NCI-H526 (cell line): ENCODE measurements around the gene SOX6.
"Not testable (repeated sequence)": the region's sequence is repeated elsewhere in the genome, so short reads cannot be mapped to it uniquely, and the experiment has no call there.

Source experiments
- DNase-seq, 2 experiments: peaks; one replicate each; lab custom pipeline; 2025; lab: John Stamatoyannopoulos, UW

Gene SOX6

GRCh38 chr11:16096336-16096735 is 260.0 kb downstream of the SOX6 start:
- DNase-seq, result no peak

- DNase-seq, result no peak
Measured at GRCh38 chr11:16095756-16096155, 260.6 kb downstream of the SOX6 start.

- DNase-seq, result no peak
Measured at GRCh38 chr11:16093889-16094653, 262.3 kb downstream of the SOX6 start.

DNA sequence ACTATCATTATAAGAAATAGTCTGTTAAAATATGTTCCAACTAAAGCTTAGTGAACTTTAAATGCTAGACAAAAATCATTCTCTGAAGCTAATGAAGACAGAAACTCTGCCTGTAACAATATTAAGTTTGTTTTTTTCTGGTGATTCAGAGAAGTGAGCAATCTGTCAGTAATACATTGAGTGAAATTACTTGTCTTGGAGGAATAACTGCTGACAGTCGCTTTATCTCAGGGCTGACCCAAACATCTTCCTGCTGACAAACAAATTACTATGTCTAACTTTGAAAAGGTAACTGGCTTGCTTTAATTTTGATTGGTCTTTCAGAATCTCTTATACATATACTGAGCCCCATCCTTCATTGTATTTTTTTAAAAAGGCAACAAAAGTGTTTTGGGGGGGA is 264.5 kb downstream of the SOX6 start:
- DNase-seq, result no peak

GRCh38 chr11:16089481-16089880 is 266.9 kb downstream of the SOX6 start:
- DNase-seq, result no peak

DNA sequence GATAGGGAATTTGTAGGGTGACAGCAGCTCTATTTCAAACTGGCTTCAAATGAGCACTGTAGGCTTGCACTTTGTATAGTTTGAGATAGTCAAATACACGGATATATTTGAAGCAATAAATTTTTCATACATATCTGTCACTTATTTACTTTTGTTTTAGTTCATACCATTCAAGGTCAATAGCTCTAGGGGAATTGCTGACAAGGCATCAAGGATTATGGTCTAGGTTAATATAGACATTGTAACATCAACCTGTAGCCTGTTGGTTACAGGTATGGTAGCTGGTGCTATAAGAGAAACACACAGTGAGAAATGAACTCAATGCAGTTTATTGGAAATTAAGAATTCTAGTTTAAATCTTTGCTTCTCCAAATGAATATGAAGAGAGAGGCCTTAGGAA is 267.6 kb downstream of the SOX6 start:
- no peak for DNase-seq

DNA sequence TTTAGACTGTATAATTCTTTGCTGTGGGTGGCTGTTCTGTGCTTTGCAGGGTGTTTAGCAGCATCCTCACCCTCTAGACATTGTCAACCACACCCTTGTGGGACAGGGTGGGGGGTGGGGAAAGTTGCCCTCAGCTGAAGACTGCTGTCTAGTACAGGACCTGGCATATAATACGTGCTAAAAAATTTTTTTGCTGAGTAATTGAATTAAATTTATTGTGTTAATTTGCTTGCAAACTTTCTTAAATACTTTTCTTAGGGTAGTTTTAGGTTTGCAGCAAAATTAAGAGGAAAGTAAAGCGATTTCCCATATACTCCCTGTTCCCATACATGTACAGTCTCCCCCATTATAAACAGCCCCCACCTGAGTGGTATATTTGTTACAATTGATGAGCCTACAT is 268.5 kb downstream of the SOX6 start:
- no peak for DNase-seq

- no peak for DNase-seq
Measured at GRCh38 chr11:16086229-16086819, 270.0 kb downstream of the SOX6 start.

- DNase-seq, result peak in 1 of 2 experiments; percentile 12
Measured at GRCh38 chr11:16082095-16083055, 274.0 kb downstream of the SOX6 start.

DNA sequence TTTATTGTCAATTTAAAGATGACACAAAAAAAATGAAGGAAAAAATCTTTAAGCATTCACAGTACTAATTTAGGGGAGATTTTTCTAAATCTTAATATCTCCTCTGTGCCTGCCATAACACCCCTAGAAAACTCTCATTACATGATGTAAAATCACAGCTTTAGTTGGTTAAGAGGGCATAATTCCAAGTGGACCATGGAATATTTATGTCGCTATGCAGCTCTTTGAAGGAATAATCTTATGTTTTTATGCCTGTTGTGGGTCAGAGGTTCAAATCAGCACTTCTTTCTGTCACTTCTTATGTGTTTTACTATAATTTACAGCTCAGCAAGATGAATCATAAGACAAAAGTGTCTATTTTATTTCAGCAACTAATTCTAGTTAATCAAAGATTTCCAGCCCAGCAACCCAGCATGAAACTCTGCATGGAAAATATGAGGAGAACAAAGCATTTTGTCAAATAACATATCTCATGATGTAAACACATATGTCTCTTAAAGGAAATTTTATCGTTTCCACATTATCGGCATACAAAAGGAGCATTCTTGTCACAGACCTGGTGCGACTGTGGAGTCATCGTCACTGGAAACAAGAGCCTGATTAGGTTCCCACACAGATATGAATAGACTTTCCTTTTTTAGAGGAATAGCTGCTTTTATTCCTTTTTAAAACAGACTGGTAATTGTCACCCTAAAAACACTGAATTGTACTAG is 274.8 kb downstream of the SOX6 start:
- DNase-seq, result no peak

DNA sequence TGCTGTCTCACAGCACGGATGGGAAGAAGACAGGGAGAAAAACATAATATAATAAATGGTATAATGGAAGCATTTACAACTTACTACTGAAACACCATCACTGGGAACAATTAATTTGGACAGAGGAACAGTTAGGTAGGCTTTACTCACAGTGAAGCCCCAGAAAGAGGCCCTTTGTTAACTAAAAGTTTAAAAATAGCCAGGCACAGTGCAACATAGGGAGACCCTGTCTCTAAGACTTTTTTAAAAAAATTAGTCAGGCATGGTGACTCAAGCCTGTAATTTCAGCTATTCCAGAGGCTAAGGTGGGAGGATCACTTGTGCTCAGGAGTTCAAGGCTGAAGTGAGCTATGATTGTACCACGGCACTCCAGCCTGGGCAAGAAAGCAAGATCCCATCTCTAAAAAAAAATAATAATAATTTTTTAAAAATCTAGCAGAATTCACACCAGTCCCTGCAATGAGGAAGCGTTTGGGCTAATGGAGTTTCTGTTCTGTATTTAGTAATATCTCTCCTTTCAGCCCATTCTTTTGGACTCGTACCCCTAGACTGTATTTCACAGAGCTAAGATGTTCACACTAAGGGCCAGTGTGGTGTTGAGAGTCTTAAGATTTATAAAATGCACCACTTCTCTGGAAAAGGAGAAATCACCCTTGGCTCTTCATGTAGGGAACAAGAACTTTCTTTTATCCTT is 275.5 kb downstream of the SOX6 start:
- no peak for DNase-seq

- no peak for DNase-seq
Measured at GRCh38 chr11:16078936-16079335, 277.4 kb downstream of the SOX6 start.

GRCh38 chr11:16070573-16070972 is 285.8 kb downstream of the SOX6 start:
- no peak for DNase-seq

DNA sequence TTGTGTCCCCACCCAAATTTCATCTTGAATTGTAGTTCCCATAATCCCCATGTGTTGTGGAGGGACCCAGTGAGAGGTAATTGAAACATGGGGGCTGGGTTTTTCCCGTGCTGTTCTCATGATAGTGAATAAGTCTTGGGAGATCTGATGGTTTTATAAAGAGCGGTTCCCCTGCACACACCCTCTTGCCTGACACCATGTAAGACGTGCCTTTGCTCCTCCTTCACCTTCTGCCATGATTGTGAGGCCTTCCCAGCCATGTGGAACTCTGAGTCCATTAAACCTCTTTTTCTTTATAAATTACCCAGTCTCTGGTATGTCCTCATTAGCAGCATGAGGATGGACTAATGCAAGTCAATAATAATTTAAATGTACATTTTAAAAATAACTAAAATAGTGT is 289.1 kb downstream of the SOX6 start:
- not testable (repeated sequence) for DNase-seq

DNA sequence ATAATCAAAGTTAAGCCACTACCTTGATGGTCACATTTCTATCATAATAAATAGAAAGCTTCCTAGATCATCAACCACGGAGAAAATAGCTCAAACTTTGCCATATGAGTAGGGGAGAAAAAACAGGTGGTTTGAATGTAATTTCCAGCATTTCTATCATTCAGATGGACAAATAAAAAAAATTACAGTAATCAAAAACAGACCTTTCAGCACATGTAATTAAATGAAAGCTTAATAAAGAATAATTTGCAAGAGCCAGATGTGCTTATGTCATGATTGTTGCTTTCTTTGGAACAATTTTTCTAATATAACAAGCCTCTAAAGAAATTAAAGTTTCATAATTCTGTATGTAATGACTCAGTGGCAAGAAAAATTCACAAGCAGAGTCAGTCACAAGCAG is 297.0 kb downstream of the SOX6 start:
- DNase-seq, result no peak

DNA sequence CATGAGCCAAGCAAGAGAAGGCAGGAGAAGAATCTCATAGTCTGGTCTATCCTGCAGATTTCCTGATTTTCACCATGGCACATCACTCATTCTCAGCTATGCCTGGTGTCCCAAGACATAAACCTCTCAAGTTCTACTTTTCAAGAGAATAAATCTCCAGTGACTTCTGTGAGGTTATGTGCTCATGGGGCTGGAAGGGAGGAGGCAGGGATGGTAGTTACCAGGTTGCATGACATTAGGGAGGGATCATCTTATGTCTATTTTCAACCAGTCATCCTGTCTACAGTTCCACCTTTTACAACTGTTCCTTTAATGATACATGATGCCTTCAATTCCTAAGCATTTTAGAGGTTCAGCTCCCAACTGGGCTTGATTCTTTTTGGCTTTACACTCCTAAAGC is 297.7 kb downstream of the SOX6 start:
- DNase-seq, result no peak

- no peak for DNase-seq
Measured at GRCh38 chr11:16052750-16053149, 303.6 kb downstream of the SOX6 start.

DNA sequence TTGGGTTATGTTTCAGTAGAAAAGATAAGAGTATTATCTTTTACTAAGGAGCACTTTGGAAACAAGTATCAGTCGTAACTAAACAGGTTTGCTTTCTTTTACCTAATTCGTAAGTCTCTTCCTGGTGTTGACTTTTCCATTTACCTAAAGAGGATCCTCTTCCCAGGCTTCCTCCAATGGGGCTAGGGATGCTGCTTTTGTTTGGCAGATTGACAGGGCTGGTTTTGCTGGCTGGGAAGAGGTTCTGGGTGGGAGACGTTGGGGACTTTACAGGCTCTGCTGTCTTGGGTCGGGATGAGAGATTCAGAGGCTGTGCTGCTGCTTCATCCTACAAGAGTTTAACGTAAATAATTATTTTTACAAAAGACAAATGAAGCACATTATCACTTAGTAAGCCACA is 306.7 kb downstream of the SOX6 start:
- DNase-seq, result no peak

GRCh38 chr11:16047073-16047472 is 309.3 kb downstream of the SOX6 start:
- DNase-seq, result no peak

DNA sequence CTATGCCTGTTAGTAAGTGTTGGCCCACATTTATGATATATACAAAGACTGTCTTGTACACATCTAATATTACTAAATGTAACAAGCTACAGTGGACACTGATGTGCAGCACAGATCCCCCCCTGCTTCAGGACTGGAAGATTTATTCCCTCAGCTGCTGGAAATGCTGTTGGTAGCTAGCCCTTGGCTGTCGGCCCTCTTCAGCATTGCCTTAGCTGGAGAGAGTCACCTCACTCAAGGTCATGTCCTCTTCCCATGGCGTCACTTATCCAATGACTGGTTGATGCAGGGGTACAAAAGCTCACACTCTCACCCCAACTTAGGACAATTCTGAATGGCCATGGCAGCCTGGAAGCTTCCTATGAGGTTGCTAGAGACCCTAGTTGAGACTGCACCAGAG is 312.7 kb downstream of the SOX6 start:
- DNase-seq, result no peak

DNA sequence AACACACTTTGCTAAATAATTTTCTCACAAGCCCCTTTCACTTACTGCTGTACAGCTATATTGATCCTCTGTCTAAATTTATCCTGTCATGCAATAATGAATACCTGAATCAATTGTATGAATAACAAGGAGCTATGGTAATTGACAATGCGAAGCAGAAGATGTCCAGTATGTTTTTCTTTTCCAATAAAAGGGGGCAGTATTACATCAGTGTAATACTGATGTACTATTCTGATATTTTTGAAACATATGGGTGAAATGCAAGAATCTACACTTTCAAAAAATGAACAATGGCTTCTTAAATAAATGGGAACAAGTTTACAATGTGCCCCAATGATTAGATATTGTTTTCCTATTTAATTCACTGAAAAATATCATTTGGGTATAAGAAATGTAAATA is 315.1 kb downstream of the SOX6 start:
- DNase-seq, result no peak

DNA sequence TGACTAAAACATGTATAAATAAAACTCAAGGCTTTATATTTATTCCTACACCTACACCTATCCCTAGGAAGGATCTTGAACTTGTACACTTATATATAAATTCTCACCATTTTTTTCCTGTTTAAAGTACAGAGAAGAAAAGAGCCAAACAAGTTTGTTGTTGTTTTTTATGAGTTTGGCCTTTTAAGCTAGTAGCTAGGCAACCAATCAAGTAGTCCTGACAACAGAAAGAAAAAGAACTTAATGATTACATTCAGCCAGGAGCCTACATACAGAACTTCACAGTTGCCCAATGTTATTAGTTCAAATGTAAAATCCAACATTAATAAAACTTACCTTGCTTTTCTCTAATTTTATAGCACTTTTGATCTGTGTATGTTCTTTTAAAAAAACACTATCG is 316.2 kb downstream of the SOX6 start:
- no peak for DNase-seq
